Measurements from ENCODE around the gene C2CD5. TPM values are rescaled to one million over a fixed set of nuclear protein-coding genes. Genes with fewer than 3 reads are reported as not detected.

Gene C2CD5
- total RNA-seq, 1 experiment from 2014 or later, result 22.9 TPM

DNA sequence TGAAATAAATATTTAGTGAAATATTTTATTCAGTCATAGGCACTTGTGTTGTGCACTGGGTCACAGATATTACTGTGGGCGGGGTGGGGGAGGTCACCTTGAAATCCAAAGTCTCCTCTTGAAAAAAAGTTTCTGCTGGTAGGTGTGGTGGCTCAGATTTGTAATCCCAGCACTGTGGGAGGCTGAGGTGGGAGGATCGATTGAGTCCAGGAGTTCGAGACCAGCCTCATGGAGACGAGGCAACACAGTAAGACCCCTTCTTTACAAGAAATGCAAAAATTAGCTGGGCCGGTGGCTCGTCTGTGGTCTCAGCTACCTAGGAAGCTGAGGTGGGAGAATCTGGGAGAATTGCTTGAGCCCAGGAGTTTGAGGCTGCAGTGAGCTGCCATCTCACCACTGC lies 913 bp upstream of the C2CD5 start:
- H3K36me3 ChIP-seq (ENCODE audit: control insufficient read depth in 1 of 2, insufficient read depth in 2 of 2, low read length in 2 of 2), result no peaks in the 10 kb centered on the region
- peak overlapping the region; percentile 94 for H3K4me2 ChIP-seq (ENCODE audit: low read length)
- H3K4me3 ChIP-seq (replicated peaks in 1 of 2; ENCODE audit: low read depth in 1 of 2, low read length in 2 of 2), result peak overlapping the region in 1 of 2 experiments; percentile 93; a peak in 2 of 4 replicates
- H3K27me3 ChIP-seq (ENCODE audit: insufficient read depth, low read length), result no peaks in the 10 kb centered on the region
- ChIA-PET POLR2A (interaction anchor here (0.5 to 1.7 kb wide), 3 partner anchors 16 to 83 kb away, joined by 3 to 6 read pairs (median 5); no protein-coding TSS in a partner anchor), RAD21 (ENCODE audit: low non-redundant PET in 1 of 2, low total read pairs in 2 of 2, uncharacterized antibody in 2 of 2, unreplicated experiment in 2 of 2) (no interaction called here), CTCF (interaction anchor here (1.0 to 1.2 kb wide), 2 partner anchors 16 to 47 kb away, joined by 3 to 5 read pairs; no protein-coding TSS in a partner anchor)
- BruUV-seq (replicated peaks), result no TSS peak
- H3K79me2 ChIP-seq (ENCODE audit: insufficient read depth, low read length), result no peaks in the 10 kb centered on the region; the same call in 1 of the 2 replicates
- TF ChIP-seq, protein P1, sequence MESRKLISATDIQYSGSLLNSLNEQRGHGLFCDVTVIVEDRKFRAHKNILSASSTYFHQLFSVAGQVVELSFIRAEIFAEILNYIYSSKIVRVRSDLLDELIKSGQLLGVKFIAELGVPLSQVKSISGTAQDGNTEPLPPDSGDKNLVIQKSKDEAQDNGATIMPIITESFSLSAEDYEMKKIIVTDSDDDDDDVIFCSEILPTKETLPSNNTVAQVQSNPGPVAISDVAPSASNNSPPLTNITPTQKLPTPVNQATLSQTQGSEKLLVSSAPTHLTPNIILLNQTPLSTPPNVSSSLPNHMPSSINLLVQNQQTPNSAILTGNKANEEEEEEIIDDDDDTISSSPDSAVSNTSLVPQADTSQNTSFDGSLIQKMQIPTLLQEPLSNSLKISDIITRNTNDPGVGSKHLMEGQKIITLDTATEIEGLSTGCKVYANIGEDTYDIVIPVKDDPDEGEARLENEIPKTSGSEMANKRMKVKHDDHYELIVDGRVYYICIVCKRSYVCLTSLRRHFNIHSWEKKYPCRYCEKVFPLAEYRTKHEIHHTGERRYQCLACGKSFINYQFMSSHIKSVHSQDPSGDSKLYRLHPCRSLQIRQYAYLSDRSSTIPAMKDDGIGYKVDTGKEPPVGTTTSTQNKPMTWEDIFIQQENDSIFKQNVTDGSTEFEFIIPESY (IDR thresholded peaks at IDR 0.05; ENCODE audit: extremely low read depth, insufficient replicate concordance, low read length), result no peak
- TF ChIP-seq JUND (IDR thresholded peaks at IDR 0.05) (no peak), SP1 (IDR thresholded peaks at IDR 0.05; ENCODE audit: low read depth) (no peak), ZNF274 (IDR thresholded peaks at IDR 0.05; ENCODE audit: low read depth, low read length) (no peak), POLR2A (IDR thresholded peaks at IDR 0.05; ENCODE audit: borderline replicate concordance, extremely low read depth, insufficient read depth, insufficient read length) (no peak), EGR1 (IDR thresholded peaks at IDR 0.05; ENCODE audit: low read depth) (no peak), SIN3A (IDR thresholded peaks at IDR 0.05; ENCODE audit: low read depth) (no peak), CEBPB (IDR thresholded peaks at IDR 0.05; ENCODE audit: low read depth) (no peak), YY1 (IDR thresholded peaks at IDR 0.05; ENCODE audit: extremely low read depth, insufficient replicate concordance, low read depth, low read length) (no peak), ZFX (IDR thresholded peaks at IDR 0.05) (no peak), TCF7L2 (IDR thresholded peaks at IDR 0.05; ENCODE audit: borderline replicate concordance, extremely low read depth, insufficient read depth, insufficient read length) (no peak), RAD21 (IDR thresholded peaks at IDR 0.05; ENCODE audit: low read depth) (no peak), SRF (IDR thresholded peaks at IDR 0.05; ENCODE audit: low read depth) (no peak), CBX3 (IDR thresholded peaks at IDR 0.05; ENCODE audit: low read depth) (no peak), FOSL1 (IDR thresholded peaks at IDR 0.05; ENCODE audit: low read depth) (no peak), EZH2 (IDR thresholded peaks at IDR 0.05) (no peak)
- TF ChIP-seq, protein P2, sequence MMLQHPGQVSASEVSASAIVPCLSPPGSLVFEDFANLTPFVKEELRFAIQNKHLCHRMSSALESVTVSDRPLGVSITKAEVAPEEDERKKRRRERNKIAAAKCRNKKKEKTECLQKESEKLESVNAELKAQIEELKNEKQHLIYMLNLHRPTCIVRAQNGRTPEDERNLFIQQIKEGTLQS (IDR thresholded peaks at IDR 0.05), result no peak
- TF ChIP-seq, protein P3, sequence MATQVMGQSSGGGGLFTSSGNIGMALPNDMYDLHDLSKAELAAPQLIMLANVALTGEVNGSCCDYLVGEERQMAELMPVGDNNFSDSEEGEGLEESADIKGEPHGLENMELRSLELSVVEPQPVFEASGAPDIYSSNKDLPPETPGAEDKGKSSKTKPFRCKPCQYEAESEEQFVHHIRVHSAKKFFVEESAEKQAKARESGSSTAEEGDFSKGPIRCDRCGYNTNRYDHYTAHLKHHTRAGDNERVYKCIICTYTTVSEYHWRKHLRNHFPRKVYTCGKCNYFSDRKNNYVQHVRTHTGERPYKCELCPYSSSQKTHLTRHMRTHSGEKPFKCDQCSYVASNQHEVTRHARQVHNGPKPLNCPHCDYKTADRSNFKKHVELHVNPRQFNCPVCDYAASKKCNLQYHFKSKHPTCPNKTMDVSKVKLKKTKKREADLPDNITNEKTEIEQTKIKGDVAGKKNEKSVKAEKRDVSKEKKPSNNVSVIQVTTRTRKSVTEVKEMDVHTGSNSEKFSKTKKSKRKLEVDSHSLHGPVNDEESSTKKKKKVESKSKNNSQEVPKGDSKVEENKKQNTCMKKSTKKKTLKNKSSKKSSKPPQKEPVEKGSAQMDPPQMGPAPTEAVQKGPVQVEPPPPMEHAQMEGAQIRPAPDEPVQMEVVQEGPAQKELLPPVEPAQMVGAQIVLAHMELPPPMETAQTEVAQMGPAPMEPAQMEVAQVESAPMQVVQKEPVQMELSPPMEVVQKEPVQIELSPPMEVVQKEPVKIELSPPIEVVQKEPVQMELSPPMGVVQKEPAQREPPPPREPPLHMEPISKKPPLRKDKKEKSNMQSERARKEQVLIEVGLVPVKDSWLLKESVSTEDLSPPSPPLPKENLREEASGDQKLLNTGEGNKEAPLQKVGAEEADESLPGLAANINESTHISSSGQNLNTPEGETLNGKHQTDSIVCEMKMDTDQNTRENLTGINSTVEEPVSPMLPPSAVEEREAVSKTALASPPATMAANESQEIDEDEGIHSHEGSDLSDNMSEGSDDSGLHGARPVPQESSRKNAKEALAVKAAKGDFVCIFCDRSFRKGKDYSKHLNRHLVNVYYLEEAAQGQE (IDR thresholded peaks at IDR 0.05; ENCODE audit: low read depth), result no peak
- TF ChIP-seq, protein P4, sequence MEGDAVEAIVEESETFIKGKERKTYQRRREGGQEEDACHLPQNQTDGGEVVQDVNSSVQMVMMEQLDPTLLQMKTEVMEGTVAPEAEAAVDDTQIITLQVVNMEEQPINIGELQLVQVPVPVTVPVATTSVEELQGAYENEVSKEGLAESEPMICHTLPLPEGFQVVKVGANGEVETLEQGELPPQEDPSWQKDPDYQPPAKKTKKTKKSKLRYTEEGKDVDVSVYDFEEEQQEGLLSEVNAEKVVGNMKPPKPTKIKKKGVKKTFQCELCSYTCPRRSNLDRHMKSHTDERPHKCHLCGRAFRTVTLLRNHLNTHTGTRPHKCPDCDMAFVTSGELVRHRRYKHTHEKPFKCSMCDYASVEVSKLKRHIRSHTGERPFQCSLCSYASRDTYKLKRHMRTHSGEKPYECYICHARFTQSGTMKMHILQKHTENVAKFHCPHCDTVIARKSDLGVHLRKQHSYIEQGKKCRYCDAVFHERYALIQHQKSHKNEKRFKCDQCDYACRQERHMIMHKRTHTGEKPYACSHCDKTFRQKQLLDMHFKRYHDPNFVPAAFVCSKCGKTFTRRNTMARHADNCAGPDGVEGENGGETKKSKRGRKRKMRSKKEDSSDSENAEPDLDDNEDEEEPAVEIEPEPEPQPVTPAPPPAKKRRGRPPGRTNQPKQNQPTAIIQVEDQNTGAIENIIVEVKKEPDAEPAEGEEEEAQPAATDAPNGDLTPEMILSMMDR (IDR thresholded peaks at IDR 0.05 in 2 of 3, conservative IDR thresholded peaks at IDR 0.05 in 1 of 3; ENCODE audit: borderline replicate concordance in 1 of 3, insufficient read depth in 1 of 3, low read depth in 2 of 3, low read length in 2 of 3), result no peak
- TF ChIP-seq, protein P5, sequence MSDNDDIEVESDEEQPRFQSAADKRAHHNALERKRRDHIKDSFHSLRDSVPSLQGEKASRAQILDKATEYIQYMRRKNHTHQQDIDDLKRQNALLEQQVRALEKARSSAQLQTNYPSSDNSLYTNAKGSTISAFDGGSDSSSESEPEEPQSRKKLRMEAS (IDR thresholded peaks at IDR 0.05), result no peak
- 0 out of 2 replicates have a peak overlapping the region, but pooled peaks have one; percentile 86 for H3K27ac ChIP-seq (ENCODE audit: low read depth, low read length)
- no peaks in the 10 kb centered on the region for H4K20me1 ChIP-seq (ENCODE audit: insufficient read depth)
- H3K9me3 ChIP-seq (ENCODE audit: control insufficient read depth in 1 of 2, insufficient read depth in 1 of 2, low read depth in 1 of 2, low read length in 2 of 2), result no peaks in the 10 kb centered on the region
- H3K9me2 ChIP-seq (ENCODE audit: insufficient read depth), result no peaks in the 10 kb centered on the region
- no peak overlapping the region for H2AFZ ChIP-seq (ENCODE audit: low read depth, low read length, poor library complexity, severe bottlenecking)
- DNase-seq (ENCODE audit: low read depth, low spot score) (no peak), ATAC-seq (no peak)
- H3K4me1 ChIP-seq (ENCODE audit: control insufficient read depth in 1 of 2, insufficient read depth in 2 of 2, low read length in 2 of 2), result peaks cover 3 to 24% of the 10 kb centered on the region in 2 experiments; a peak in 3 of 4 replicates
- no peak overlapping the region for H3K9ac ChIP-seq (ENCODE audit: low read length)
- intact Hi-C loops (cut with micrococcal nuclease), result no loop called here
